Gastroesophageal sphincter (tissue), 4 donors: ENCODE data around the gene SNAPC1. TPM values are rescaled to one million over a fixed set of nuclear protein-coding genes. Genes with fewer than 3 reads are reported as not detected.

ENCODE experiments used
- ATAC-seq: fragments of 150-250 bp; one replicate; pipeline ENCODE4 v1.9.1; 2016; ENCODE audit warnings: mild to moderate bottlenecking, moderate library complexity
- H3K27ac ChIP-seq, 4 donors: fragments of 200-600 bp; sonication (generic) in 3 of 4; 1 replicate in 3 of 4; 2 replicates in 1 of 4; pipeline ENCODE4 v1.5.1; 2016 to 2019
- H3K27me3 ChIP-seq: fragments of 200-600 bp; sonication (generic); one replicate; pipeline ENCODE4 v1.5.1; 2019
- H3K36me3 ChIP-seq, 2 donors: fragments of 200-600 bp; sonication (generic); one replicate each; pipeline ENCODE4 v1.5.1; 2019; ENCODE audit warnings: control low read depth in 1 of 2
- H3K4me1 ChIP-seq, 3 donors: fragments of 200-600 bp; sonication (generic); 1 replicate in 2 of 3; 2 replicates in 1 of 3; pipeline ENCODE4 v1.5.1; 2016 to 2019; ENCODE audit warnings: control low read depth in 2 of 3
- H3K4me3 ChIP-seq, 2 donors: fragments of 200-600 bp; sonication (generic); one replicate each; pipeline ENCODE4 v1.5.1; 2019; ENCODE audit warnings: mild to moderate bottlenecking in 1 of 2, moderate library complexity in 1 of 2
- H3K9me3 ChIP-seq, 3 donors: fragments of 200-600 bp; sonication (generic); one replicate each; pipeline ENCODE4 v1.5.1; 2017 to 2019; ENCODE audit warnings: control low read depth in 2 of 3
- CTCF ChIP-seq, 4 experiments: fragments of 200-600 bp in 2 of 4; fragments of 450-650 bp in 2 of 4; sonication (generic) in 1 of 4; IDR thresholded peaks; one replicate each; pipeline ENCODE4 v1.5.1; 2017 to 2019; ENCODE audit warnings: antibody characterized with exemption in 4 of 4, mild to moderate bottlenecking in 2 of 4, moderate library complexity in 2 of 4
- EP300 ChIP-seq: sonication (generic); formaldehyde crosslinking; IDR thresholded peaks from one replicate; pipeline ENCODE4 v1.6.1; 2017; ENCODE audit warnings: antibody characterized with exemption, mild to moderate bottlenecking
- POLR2A ChIP-seq, 2 donors: fragments of 450-650 bp; IDR thresholded peaks; one replicate each; pipeline ENCODE4 v1.6.1; 2017; ENCODE audit warnings: antibody characterized with exemption in 2 of 2, mild to moderate bottlenecking in 2 of 2, moderate library complexity in 1 of 2
- POLR2AphosphoS5 ChIP-seq: sonication (generic); formaldehyde crosslinking; IDR thresholded peaks from one replicate; pipeline ENCODE4 v1.6.1; 2017; ENCODE audit warnings: antibody characterized with exemption
- WGBS, 2 donors: methylation state at CpG; one replicate each; pipeline ENCODE4 v1.1.5; 2018; ENCODE audit warnings: low coverage in 1 of 2; 5-methylcytosine and 5-hydroxymethylcytosine counted together
- total RNA-seq, 4 donors: library from RNA; depleted of rRNA; stranded (reverse); fragments of >200 nt; gene quantifications; one replicate each; pipeline ENCODE4 v1.1.0, GENCODE V29; 2016

SNAPC1 gene
- total RNA-seq, 4 donors from 2014 or later, result 5.4 to 8.7 (median 6.7) TPM

- Histone ChIP-seq H3K36me3 (peaks cover 0 to 35% of the 10 kb centered on the region in 2 donors), H3K4me3 (no peak overlapping the region), H3K27me3 (no peaks in the 10 kb centered on the region), H3K9me3 (no peaks in the 10 kb centered on the region), H3K4me1 (peaks cover 0 to 45% (median 0%) of the 10 kb centered on the region in 3 donors), H3K27ac (peak overlapping the region in 1 of 4 donors; percentile 1)
- WGBS, 2 donors, result 68 to 69% methylated on average over 5 of the region's 5 CpGs
- ATAC-seq, result no peak
- TF ChIP-seq POLR2A (IDR thresholded peaks at IDR 0.05) (no peak), POLR2AphosphoS5 (no peak), EP300 (no peak), CTCF (IDR thresholded peaks at IDR 0.05) (no peak)
Observed at GRCh38 chr14:61766151-61766550, 3.9 kb downstream of the SNAPC1 start.

GRCh38 chr14:61768240-61768639 lies 6.0 kb downstream of the SNAPC1 start:
- no peak for ATAC-seq
- TF ChIP-seq POLR2AphosphoS5 (no peak), POLR2A (IDR thresholded peaks at IDR 0.05) (no peak), CTCF (IDR thresholded peaks at IDR 0.05) (no peak), EP300 (no peak)
- Histone ChIP-seq H3K4me1 (peaks cover 0 to 33% (median 0%) of the 10 kb centered on the region in 3 donors), H3K27ac (no peak overlapping the region), H3K9me3 (no peaks in the 10 kb centered on the region), H3K36me3 (peaks cover 0 to 56% of the 10 kb centered on the region in 2 donors), H3K4me3 (no peak overlapping the region), H3K27me3 (no peaks in the 10 kb centered on the region)
- 49 to 92% methylated on average over 3 of the region's 3 CpGs for WGBS, 2 donors

GRCh38 chr14:61769893-61770292 lies 7.7 kb downstream of the SNAPC1 start:
- no peak for ATAC-seq
- no peak for TF ChIP-seq EP300
- no peak for TF ChIP-seq CTCF (IDR thresholded peaks at IDR 0.05)
- no peak for TF ChIP-seq POLR2AphosphoS5
- TF ChIP-seq POLR2A (IDR thresholded peaks at IDR 0.05), result no peak
- 94 to 97% methylated on average over 3 of the region's 3 CpGs for WGBS, 2 donors
- no peak overlapping the region for H3K4me3 ChIP-seq
- no peak overlapping the region for H3K27ac ChIP-seq
- H3K36me3 ChIP-seq, result peaks cover 0 to 72% of the 10 kb centered on the region in 2 donors
- peaks cover 0 to 16% (median 0%) of the 10 kb centered on the region in 3 donors for H3K4me1 ChIP-seq
- H3K27me3 ChIP-seq, result no peaks in the 10 kb centered on the region
- no peaks in the 10 kb centered on the region for H3K9me3 ChIP-seq

GRCh38 chr14:61774861-61775260 lies 12.6 kb downstream of the SNAPC1 start:
- Histone ChIP-seq H3K4me3 (no peak overlapping the region), H3K36me3 (peaks cover 0 to 99% of the 10 kb centered on the region in 2 donors), H3K4me1 (no peaks in the 10 kb centered on the region), H3K27me3 (no peaks in the 10 kb centered on the region), H3K27ac (no peak overlapping the region), H3K9me3 (no peaks in the 10 kb centered on the region)
- WGBS, 2 donors, result no CpG with 5 or more reads among the region's 1 CpG
- ATAC-seq, result no peak
- TF ChIP-seq CTCF (IDR thresholded peaks at IDR 0.05), result no peak
- TF ChIP-seq POLR2A (IDR thresholded peaks at IDR 0.05), result no peak
- no peak for TF ChIP-seq EP300
- no peak for TF ChIP-seq POLR2AphosphoS5

- Histone ChIP-seq H3K4me1 (no peaks in the 10 kb centered on the region), H3K9me3 (no peaks in the 10 kb centered on the region), H3K4me3 (no peak overlapping the region), H3K27ac (no peak overlapping the region), H3K27me3 (no peaks in the 10 kb centered on the region), H3K36me3 (peaks cover 0 to 96% of the 10 kb centered on the region in 2 donors)
- 90 to 100% methylated on average over 1 to 3 of the region's 3 CpGs for WGBS, 2 donors
- TF ChIP-seq POLR2A (IDR thresholded peaks at IDR 0.05) (no peak), POLR2AphosphoS5 (no peak), EP300 (no peak), CTCF (IDR thresholded peaks at IDR 0.05) (no peak)
- ATAC-seq, result no peak
Observed at GRCh38 chr14:61780125-61780524, 17.9 kb downstream of the SNAPC1 start.
